NB4 (cell line): ENCODE data around the gene ZNF397.

Source experiments
- DNase-seq: peaks from one replicate; pipeline ENCODE4 v3.0.0; 2010; ENCODE audit warnings: low read depth
- H3K4me3 ChIP-seq: one replicate; pipeline ENCODE4 v1.5.1; 2011; ENCODE audit warnings: mild to moderate bottlenecking, low read depth, low read length, moderate library complexity
- CTCF ChIP-seq: IDR thresholded peaks from one replicate; pipeline ENCODE4 v1.5.1; 2012; ENCODE audit warnings: low read depth, low read length
- MAX ChIP-seq: IDR thresholded peaks from 2 replicates; pipeline ENCODE4 v1.6.1; 2011; ENCODE audit warnings: low read depth, low read length
- MYC ChIP-seq: IDR thresholded peaks from 2 replicates; pipeline ENCODE4 v1.6.1; 2011; ENCODE audit warnings: low read depth, low read length
- POLR2A ChIP-seq: IDR thresholded peaks from 2 replicates; pipeline ENCODE4 v1.6.1; 2011; ENCODE audit warnings: mild to moderate bottlenecking; ENCODE audit not compliant: insufficient read length; ENCODE audit errors: extremely low read depth

ZNF397 gene

DNA sequence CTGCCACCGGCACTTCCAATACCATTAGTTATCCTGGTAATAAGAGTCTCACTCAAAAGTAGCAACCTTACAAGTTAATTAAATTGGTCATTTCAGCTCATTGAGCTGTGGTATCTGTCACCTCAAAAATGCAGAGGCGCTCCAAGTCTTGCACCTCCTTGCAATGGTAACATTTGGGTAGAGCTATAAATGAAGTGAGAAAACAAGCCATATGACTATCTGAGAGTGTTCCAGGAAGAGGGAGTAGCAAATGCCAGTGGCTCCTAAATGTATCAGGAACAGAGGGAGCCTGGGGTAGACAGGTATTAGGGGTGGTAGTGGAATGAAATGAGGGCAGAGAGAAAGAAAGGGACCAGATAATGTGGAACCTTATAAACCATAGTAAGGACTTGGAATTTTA is 55.2 kb downstream of the ZNF397 start:
- DNase-seq: no peak
- no peak overlapping the region for H3K4me3 ChIP-seq
- TF ChIP-seq MYC: no peak
- no peak for TF ChIP-seq POLR2A
- TF ChIP-seq MAX: no peak
- TF ChIP-seq CTCF: no peak

DNA sequence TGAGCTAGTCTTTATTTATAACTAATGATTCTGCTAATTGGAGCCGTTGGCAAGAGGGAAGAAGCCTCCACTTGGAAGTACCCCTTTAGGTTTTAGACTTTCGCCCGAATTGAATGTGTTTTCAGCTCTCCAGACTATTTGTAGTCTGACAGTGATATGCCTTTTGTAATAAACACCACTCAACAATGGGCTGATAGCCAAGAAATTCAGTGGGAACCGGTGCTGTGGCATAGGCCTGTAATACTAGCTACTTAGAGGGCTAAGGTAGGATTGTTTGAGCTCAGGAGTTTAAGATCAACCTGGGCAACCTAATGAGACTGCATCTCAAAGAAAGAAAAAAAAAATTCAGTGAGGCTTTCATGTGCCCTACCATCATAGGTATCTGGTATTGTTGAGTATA is 62.8 kb downstream of the ZNF397 start:
- TF ChIP-seq MAX: no peak
- no peak for TF ChIP-seq POLR2A
- TF ChIP-seq CTCF: no peak
- no peak for TF ChIP-seq MYC
- DNase-seq: no peak
- no peak overlapping the region for H3K4me3 ChIP-seq

GRCh38 chr18:35306588-35307250 is 65.9 kb downstream of the ZNF397 start:
- no peak for TF ChIP-seq MAX
- no peak for DNase-seq
- no peak overlapping the region for H3K4me3 ChIP-seq
